ENCODE measurements around the gene TOM1. TPM values are rescaled to one million over a fixed set of nuclear protein-coding genes. Genes with fewer than 3 reads are reported as not detected.

Gene TOM1
- total RNA-seq, 4 donors from 2014 or later: 127 to 162 (median 143) TPM

DNA sequence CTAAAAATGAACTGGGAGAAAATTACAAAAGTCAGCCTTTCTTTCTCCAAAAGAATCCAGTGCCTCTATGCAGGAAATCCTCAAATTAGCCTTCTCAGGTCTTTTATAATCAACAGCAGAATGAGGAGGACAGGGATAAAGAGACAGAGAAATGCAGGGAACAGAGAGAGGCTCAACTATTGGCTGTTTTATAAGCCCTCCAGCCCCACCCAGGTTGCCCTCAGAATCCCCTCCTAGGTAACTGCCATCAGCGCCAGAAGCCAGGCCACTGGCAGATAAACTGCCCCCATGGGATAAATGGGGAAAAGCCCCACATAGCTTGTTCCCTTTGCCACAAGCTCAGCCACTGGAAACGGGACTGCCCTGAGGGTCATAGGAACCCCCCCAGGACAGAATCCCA is 70.3 kb downstream of the TOM1 start:
- DNase-seq (ENCODE audit: low spot score in 2 of 2): no peak
- intact Hi-C loops (cut with DNase I; ENCODE audit: low total_unique reads): no loop called here
- no peak overlapping the region for H3K4me3 ChIP-seq (ENCODE audit: low read depth, poor library complexity, severe bottlenecking)
- 56 to 71% methylated on average over 2 of the region's 2 CpGs for WGBS, 2 donors
- TF ChIP-seq, protein P1, sequence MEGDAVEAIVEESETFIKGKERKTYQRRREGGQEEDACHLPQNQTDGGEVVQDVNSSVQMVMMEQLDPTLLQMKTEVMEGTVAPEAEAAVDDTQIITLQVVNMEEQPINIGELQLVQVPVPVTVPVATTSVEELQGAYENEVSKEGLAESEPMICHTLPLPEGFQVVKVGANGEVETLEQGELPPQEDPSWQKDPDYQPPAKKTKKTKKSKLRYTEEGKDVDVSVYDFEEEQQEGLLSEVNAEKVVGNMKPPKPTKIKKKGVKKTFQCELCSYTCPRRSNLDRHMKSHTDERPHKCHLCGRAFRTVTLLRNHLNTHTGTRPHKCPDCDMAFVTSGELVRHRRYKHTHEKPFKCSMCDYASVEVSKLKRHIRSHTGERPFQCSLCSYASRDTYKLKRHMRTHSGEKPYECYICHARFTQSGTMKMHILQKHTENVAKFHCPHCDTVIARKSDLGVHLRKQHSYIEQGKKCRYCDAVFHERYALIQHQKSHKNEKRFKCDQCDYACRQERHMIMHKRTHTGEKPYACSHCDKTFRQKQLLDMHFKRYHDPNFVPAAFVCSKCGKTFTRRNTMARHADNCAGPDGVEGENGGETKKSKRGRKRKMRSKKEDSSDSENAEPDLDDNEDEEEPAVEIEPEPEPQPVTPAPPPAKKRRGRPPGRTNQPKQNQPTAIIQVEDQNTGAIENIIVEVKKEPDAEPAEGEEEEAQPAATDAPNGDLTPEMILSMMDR (IDR thresholded peaks at IDR 0.05): no peak
- no peak for TF ChIP-seq POLR2A (IDR thresholded peaks at IDR 0.05)

DNA sequence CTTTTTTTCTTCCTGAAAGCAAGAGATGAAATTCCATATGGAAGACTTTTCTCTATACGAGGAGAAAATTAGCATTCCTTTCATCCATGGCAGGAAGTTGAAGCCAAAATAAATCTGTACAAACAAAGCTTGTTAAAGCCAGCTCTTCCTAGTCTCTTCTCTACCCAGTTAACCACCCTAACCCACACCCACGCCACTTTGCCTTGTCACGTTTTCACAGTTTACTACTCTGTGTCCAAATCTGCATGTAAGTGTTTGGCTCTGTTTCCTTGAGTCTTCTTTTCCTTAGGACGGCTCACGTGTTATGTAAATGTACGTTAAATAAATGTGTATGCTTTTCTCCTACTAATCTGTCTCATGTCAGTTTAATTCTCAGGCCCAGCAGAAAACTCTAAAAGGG is 74.1 kb downstream of the TOM1 start:
- intact Hi-C loops (cut with DNase I; ENCODE audit: low total_unique reads): no loop called here
- 72 to 74% methylated on average over 6 of the region's 6 CpGs for WGBS, 2 donors
- H3K4me3 ChIP-seq (ENCODE audit: low read depth, poor library complexity, severe bottlenecking): no peak overlapping the region
- no peak for DNase-seq (ENCODE audit: low spot score in 2 of 2)
- no peak for TF ChIP-seq POLR2A (IDR thresholded peaks at IDR 0.05)
- TF ChIP-seq, protein P1 (IDR thresholded peaks at IDR 0.05): no peak

DNA sequence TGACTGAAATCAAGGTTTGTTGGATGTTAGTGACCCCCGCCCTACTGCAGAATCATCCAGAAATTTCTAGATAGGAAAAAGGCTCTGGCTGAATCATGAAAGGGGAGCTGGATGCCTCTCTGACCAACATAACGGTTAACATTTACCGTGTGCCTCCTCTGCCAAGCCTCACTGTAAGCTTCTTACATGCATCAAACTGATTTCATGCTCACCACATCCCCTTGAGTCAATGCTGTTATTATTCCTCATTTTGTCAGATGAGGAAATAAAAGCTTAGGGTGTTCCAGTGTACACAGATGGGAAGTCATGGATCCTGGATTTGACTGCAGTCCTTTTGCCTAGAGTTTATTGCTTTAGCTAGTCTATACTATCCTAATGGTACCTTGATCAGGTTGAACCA is 75.3 kb downstream of the TOM1 start:
- no peak overlapping the region for H3K4me3 ChIP-seq (ENCODE audit: low read depth, poor library complexity, severe bottlenecking)
- whole genome bisulfite sequencing, 2 donors: 78 to 80% methylated on average over 3 of the region's 3 CpGs
- intact Hi-C loops (cut with DNase I; ENCODE audit: low total_unique reads): no loop called here
- TF ChIP-seq, protein P1 (IDR thresholded peaks at IDR 0.05): no peak
- no peak for TF ChIP-seq POLR2A (IDR thresholded peaks at IDR 0.05)
- no peak for DNase-seq (ENCODE audit: low spot score in 2 of 2)

DNA sequence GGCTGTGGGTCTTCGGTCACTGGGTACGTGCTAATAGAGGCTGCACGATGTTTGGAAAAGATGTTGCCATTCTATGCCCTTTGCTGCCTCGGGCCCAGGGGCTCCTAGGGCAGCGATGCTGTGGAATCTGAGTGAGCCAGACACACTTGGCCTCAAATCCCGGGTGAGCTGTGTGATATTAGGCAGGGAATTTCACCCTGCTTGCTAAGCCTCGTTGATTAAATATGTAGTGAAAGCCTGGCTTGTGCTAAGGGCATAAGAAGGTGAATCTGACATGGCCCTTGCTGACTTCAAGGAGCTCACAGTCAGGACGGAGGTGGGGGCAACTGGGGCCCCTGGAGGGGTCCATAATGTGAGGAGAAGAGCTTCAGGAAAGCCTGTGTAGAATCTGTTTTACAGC is 75.8 kb downstream of the TOM1 start:
- DNase-seq (ENCODE audit: low spot score in 2 of 2): no peak
- WGBS, 2 donors: 76 to 88% methylated on average over 8 of the region's 8 CpGs
- TF ChIP-seq POLR2A (IDR thresholded peaks at IDR 0.05): no peak
- TF ChIP-seq, protein P1 (IDR thresholded peaks at IDR 0.05): no peak
- intact Hi-C loops (cut with DNase I; ENCODE audit: low total_unique reads): no loop called here
- H3K4me3 ChIP-seq (ENCODE audit: low read depth, poor library complexity, severe bottlenecking): no peak overlapping the region

DNA sequence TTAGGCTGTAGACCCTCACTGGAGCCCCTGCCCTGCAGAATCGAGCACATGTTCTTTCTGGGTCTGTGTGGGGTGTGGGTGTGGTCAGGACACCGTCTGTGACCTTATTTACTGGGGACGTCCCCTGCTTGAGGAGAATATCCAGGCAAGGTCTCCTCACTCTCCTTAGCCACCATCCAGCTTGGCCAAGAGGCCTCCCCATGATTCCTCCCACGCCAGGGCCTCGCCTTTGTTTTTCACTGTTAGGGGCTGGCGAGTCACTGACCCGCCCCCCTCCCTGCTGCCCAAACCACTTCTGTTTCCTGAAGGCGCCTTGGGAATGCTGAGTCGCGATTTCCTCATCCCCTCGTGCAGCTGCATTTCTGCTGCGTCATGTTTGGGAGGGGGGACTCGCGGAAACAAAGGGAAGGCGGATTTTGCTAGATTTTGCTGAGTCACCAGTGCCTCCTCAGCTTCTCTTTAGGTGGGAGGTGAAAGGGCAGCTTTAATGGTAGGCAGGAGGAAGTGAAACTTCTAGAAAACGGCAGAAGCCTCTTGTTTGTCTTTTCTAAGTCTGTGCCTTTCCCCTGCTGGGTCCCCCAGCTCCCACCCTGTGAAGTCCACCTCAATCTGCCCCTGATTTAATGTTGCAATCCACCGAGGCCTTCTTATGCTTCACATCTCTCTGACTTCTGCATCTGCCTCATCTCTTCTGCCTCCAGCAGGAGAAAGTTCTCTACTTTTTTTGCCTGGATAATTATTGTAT is 77.2 kb downstream of the TOM1 start:
- DNase-seq (ENCODE audit: low spot score in 2 of 2): peak; percentile 95 to 98
- TF ChIP-seq, protein P1 (IDR thresholded peaks at IDR 0.05): peak in 1 of 3 donors; percentile 24
- TF ChIP-seq POLR2A (IDR thresholded peaks at IDR 0.05): no peak
- H3K4me3 ChIP-seq (ENCODE audit: low read depth, poor library complexity, severe bottlenecking): no peak overlapping the region
- intact Hi-C loops (cut with DNase I; ENCODE audit: low total_unique reads): no loop called here
- WGBS, 2 donors: 4 to 8% methylated on average over 17 of the region's 17 CpGs

DNA sequence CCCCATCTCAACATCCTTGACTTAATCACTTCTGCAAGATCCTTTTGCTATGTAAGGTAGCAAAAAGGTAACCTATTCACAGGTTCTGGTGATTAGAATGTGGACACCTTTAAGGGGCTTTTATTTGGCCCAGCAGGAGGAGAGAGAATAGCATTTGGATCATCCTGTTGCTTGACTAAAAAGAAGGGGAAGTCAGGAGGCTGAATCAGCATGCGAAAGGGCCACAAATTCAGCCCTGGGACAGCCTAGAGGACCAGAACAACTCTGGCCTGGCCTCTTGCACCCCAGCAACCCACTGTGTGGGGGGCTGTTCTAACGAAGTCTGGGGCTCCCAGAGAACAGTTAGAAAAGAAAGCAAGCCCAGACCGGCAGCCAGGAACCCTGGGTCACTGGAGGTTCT is 78.0 kb downstream of the TOM1 start:
- WGBS, 2 donors: 80 to 91% methylated on average over 3 of the region's 3 CpGs
- DNase-seq (ENCODE audit: low spot score in 2 of 2): no peak
- H3K4me3 ChIP-seq (ENCODE audit: low read depth, poor library complexity, severe bottlenecking): no peak overlapping the region
- no peak for TF ChIP-seq POLR2A (IDR thresholded peaks at IDR 0.05)
- TF ChIP-seq, protein P1 (IDR thresholded peaks at IDR 0.05): no peak
- intact Hi-C loops (cut with DNase I; ENCODE audit: low total_unique reads): no loop called here
